KMS-11 (cell line): Measurements from ENCODE around the gene BNC1.

Experiments used
- H2AFZ ChIP-seq: fragments of 200-600 bp; sonication (generic); 2 replicates; pipeline ENCODE4 v1.6.1; 2016; ENCODE audit warnings: antibody characterized with exemption, mixed run types, low read depth
- H3K27ac ChIP-seq: fragments of 200-600 bp; sonication (generic); 2 replicates; pipeline ENCODE4 v1.6.1; 2016; ENCODE audit warnings: mild to moderate bottlenecking, mixed run types
- H3K27me3 ChIP-seq: fragments of 200-600 bp; sonication (generic); 2 replicates; pipeline ENCODE4 v1.6.1; 2017; ENCODE audit warnings: mild to moderate bottlenecking, low read depth, mixed run types, moderate library complexity; ENCODE audit not compliant: insufficient read depth
- H3K36me3 ChIP-seq: fragments of 200-600 bp; sonication (generic); 2 replicates; pipeline ENCODE4 v1.6.1; 2017; ENCODE audit warnings: mild to moderate bottlenecking, mixed run types; ENCODE audit not compliant: insufficient read depth
- H3K4me1 ChIP-seq: fragments of 200-600 bp; sonication (generic); 2 replicates; pipeline ENCODE4 v1.6.1; 2016; ENCODE audit warnings: mild to moderate bottlenecking, low read depth, mixed run types; ENCODE audit not compliant: poor library complexity, severe bottlenecking
- H3K4me2 ChIP-seq: fragments of 200-600 bp; sonication (generic); 2 replicates; pipeline ENCODE4 v1.7.0; 2016; ENCODE audit warnings: mild to moderate bottlenecking, mixed run types
- H3K4me3 ChIP-seq: fragments of 200-600 bp; sonication (generic); IDR thresholded peaks from 2 replicates; pipeline ENCODE4 v1.6.1; 2017; ENCODE audit warnings: low read depth, low read length, mixed read lengths; ENCODE audit not compliant: insufficient read depth
- H3K79me2 ChIP-seq: fragments of 200-600 bp; sonication (generic); 2 replicates; pipeline ENCODE4 v1.6.1; 2016; ENCODE audit warnings: low read depth, mixed run types; ENCODE audit not compliant: insufficient read depth
- H3K9ac ChIP-seq: fragments of 200-600 bp; sonication (generic); 2 replicates; pipeline ENCODE4 v1.6.1; 2016; ENCODE audit warnings: mild to moderate bottlenecking, mixed run types
- H4K20me1 ChIP-seq: fragments of 200-600 bp; sonication (generic); 2 replicates; pipeline ENCODE4 v1.6.1; 2016; ENCODE audit warnings: mild to moderate bottlenecking, mixed run types; ENCODE audit not compliant: insufficient read depth
- TF ChIP-seq, protein P1 (sequence below): fragments of 200-600 bp; sonication (generic); conservative IDR thresholded peaks from 2 replicates; pipeline ENCODE4 v1.6.1; 2017; ENCODE audit warnings: low read depth, mild to moderate bottlenecking, antibody characterized with exemption, low read length, moderate library complexity, mixed read lengths

The BNC1 gene

DNA sequence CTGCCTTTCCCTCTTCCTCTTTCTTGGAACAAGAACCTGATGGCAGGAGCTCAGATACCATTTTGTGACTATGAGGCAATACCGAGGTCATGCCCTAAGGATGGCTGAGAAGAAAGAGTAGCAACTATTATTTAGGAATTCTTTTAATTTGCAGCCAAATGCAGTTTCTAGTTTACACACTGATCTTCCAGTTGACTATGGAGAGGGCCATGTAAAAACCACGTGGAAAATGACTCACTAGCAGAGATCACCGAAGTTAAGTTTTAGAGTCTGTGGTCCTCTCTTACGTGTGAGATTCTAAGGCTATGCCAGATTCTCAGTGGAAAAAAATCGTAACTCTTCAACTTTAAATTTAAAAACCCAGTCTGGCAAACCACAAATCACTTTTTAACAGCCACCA is 7.8 kb downstream of the BNC1 start:
- Histone ChIP-seq H3K9ac (no peak overlapping the region), H3K27ac (no peak overlapping the region), H3K4me3 (no peak overlapping the region), H2AFZ (no peak overlapping the region), H3K36me3 (no peaks in the 10 kb centered on the region), H3K4me2 (no peak overlapping the region), H3K79me2 (no peaks in the 10 kb centered on the region), H3K27me3 (no peaks in the 10 kb centered on the region), H3K4me1 (no peaks in the 10 kb centered on the region), H4K20me1 (no peaks in the 10 kb centered on the region)
- TF ChIP-seq, protein P1, sequence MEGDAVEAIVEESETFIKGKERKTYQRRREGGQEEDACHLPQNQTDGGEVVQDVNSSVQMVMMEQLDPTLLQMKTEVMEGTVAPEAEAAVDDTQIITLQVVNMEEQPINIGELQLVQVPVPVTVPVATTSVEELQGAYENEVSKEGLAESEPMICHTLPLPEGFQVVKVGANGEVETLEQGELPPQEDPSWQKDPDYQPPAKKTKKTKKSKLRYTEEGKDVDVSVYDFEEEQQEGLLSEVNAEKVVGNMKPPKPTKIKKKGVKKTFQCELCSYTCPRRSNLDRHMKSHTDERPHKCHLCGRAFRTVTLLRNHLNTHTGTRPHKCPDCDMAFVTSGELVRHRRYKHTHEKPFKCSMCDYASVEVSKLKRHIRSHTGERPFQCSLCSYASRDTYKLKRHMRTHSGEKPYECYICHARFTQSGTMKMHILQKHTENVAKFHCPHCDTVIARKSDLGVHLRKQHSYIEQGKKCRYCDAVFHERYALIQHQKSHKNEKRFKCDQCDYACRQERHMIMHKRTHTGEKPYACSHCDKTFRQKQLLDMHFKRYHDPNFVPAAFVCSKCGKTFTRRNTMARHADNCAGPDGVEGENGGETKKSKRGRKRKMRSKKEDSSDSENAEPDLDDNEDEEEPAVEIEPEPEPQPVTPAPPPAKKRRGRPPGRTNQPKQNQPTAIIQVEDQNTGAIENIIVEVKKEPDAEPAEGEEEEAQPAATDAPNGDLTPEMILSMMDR: no peak

- Histone ChIP-seq H3K4me1 (no peaks in the 10 kb centered on the region), H3K9ac (no peak overlapping the region), H3K4me2 (no peak overlapping the region), H3K27ac (no peak overlapping the region), H3K79me2 (no peaks in the 10 kb centered on the region), H3K27me3 (no peaks in the 10 kb centered on the region), H3K36me3 (no peaks in the 10 kb centered on the region), H3K4me3 (no peak overlapping the region), H4K20me1 (no peaks in the 10 kb centered on the region), H2AFZ (no peak overlapping the region)
- TF ChIP-seq, protein P1: no peak
Measured at GRCh38 chr15:83275412-83275811, 9.1 kb downstream of the BNC1 start.

DNA sequence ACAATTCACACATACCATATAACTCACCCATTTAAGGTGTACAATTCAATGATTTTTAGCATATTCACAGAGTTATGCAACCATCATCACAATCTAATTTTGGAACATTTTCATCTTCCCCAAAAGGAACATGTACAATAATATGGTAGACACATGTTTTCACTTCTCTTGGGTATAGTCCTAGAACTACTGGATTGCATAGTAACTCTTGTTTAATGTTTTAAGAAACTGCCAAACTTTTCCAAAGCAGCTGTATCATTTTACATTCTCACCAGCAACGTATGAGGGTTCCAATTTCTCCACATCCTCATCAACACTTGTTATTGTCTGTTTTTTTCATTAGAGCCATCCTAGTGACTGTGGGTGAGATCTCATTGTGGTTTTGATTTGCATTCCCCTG is 14.3 kb downstream of the BNC1 start:
- TF ChIP-seq, protein P1: no peak
- no peaks in the 10 kb centered on the region for H3K4me1 ChIP-seq
- H3K36me3 ChIP-seq: no peaks in the 10 kb centered on the region
- H3K27me3 ChIP-seq: no peaks in the 10 kb centered on the region
- no peak overlapping the region for H3K4me2 ChIP-seq
- H3K4me3 ChIP-seq: no peak overlapping the region
- no peak overlapping the region for H3K9ac ChIP-seq
- H2AFZ ChIP-seq: no peak overlapping the region
- H3K27ac ChIP-seq: no peak overlapping the region
- H3K79me2 ChIP-seq: no peaks in the 10 kb centered on the region
- no peaks in the 10 kb centered on the region for H4K20me1 ChIP-seq

- Histone ChIP-seq H3K27ac (no peak overlapping the region), H3K79me2 (no peaks in the 10 kb centered on the region), H2AFZ (no peak overlapping the region), H4K20me1 (no peaks in the 10 kb centered on the region), H3K4me2 (no peak overlapping the region), H3K4me3 (no peak overlapping the region), H3K36me3 (no peaks in the 10 kb centered on the region), H3K27me3 (no peaks in the 10 kb centered on the region), H3K4me1 (no peaks in the 10 kb centered on the region), H3K9ac (no peak overlapping the region)
- TF ChIP-seq, protein P1: no peak
Measured at GRCh38 chr15:83268147-83268546, 16.3 kb downstream of the BNC1 start.
